Uterus (tissue), 2 donors: ENCODE measurements around the gene RETREG3.

ENCODE experiments used
- POLR2A ChIP-seq, 2 donors: fragments of 450-650 bp; IDR thresholded peaks; one replicate each; pipeline ENCODE4 v1.6.1; 2016; ENCODE audit warnings: antibody characterized with exemption in 2 of 2, mild to moderate bottlenecking in 1 of 2, moderate library complexity in 1 of 2
- TF ChIP-seq, protein P1 (sequence below), 4 experiments: fragments of 200-600 bp in 2 of 4; fragments of 450-650 bp in 2 of 4; sonication (generic) in 2 of 4; IDR thresholded peaks; one replicate each; pipeline ENCODE4 v1.5.1; 2016 to 2019; ENCODE audit warnings: antibody characterized with exemption in 4 of 4, mild to moderate bottlenecking in 2 of 4, moderate library complexity in 1 of 4

DNA sequence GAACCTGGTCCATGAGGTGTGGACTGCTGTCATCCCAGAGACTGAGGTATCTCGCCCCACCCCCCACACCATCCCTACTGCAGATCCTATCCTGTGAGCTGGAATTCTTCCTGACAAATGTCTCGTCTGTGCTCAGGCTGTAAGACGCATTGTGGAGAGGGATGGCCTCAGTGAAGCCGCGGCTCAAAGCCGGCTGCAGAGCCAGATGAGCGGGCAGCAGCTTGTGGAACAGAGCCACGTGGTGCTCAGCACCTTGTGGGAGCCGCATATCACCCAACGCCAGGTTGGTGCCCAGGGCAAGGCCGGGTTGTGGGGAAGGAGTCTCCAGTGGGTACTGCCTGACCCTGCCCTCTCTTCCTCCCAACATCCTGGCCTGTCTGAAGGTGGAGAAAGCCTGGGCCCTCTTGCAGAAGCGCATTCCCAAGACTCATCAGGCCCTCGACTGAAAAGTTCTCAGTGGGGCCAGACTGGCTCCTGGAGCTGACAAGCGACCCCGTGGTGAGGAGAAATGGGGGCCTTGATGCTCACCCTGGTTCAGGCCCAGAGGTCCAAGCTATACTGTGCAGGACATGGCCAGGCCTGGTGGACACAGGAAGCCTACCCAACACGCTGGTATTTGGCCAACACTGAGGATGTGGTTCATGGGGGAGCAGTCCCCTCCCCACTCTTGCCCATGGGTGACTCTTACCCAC lies 43.5 kb downstream of the RETREG3 start:
- no peak for TF ChIP-seq POLR2A (IDR thresholded peaks at IDR 0.05)
- TF ChIP-seq, protein P1, sequence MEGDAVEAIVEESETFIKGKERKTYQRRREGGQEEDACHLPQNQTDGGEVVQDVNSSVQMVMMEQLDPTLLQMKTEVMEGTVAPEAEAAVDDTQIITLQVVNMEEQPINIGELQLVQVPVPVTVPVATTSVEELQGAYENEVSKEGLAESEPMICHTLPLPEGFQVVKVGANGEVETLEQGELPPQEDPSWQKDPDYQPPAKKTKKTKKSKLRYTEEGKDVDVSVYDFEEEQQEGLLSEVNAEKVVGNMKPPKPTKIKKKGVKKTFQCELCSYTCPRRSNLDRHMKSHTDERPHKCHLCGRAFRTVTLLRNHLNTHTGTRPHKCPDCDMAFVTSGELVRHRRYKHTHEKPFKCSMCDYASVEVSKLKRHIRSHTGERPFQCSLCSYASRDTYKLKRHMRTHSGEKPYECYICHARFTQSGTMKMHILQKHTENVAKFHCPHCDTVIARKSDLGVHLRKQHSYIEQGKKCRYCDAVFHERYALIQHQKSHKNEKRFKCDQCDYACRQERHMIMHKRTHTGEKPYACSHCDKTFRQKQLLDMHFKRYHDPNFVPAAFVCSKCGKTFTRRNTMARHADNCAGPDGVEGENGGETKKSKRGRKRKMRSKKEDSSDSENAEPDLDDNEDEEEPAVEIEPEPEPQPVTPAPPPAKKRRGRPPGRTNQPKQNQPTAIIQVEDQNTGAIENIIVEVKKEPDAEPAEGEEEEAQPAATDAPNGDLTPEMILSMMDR (IDR thresholded peaks at IDR 0.05) = no peak
